GM23338 (cell line): ENCODE measurements around the gene TEX44. TPM values are rescaled to one million over a fixed set of nuclear protein-coding genes. Genes with fewer than 3 reads are reported as not detected.

ENCODE experiments used
- ATAC-seq: fragments of 200-7000 bp; cut with Tn5 transposase; 3 replicates; pipeline ENCODE4 v1.9.1; 2020
- DNase-seq: peaks from one replicate; pipeline ENCODE4 v3.0.0-alpha.2; 2015; ENCODE audit warnings: low spot score
- H2AFZ ChIP-seq: fragments of 200-600 bp; sonication (generic); 2 replicates; pipeline ENCODE4 v1.8.0; 2016; ENCODE audit warnings: antibody characterized with exemption, mild to moderate bottlenecking, moderate library complexity
- H3F3A ChIP-seq: fragments of 200-600 bp; sonication (generic); replicated peaks from 2 replicates; pipeline ENCODE4 v1.8.0; 2017; ENCODE audit warnings: antibody characterized with exemption, mixed run types, low read depth
- H3K27ac ChIP-seq: fragments of 200-600 bp; sonication (generic); 2 replicates; pipeline ENCODE4 v1.6.1; 2016; ENCODE audit warnings: low read depth
- H3K27me3 ChIP-seq: fragments of 200-600 bp; sonication (generic); 2 replicates; pipeline ENCODE4 v1.8.0; 2016; ENCODE audit warnings: mild to moderate bottlenecking, mixed run types, moderate library complexity; ENCODE audit not compliant: insufficient read depth
- H3K36me3 ChIP-seq: fragments of 200-600 bp; sonication (generic); 2 replicates; pipeline ENCODE4 v1.8.0; 2016; ENCODE audit warnings: mild to moderate bottlenecking; ENCODE audit not compliant: insufficient read depth
- H3K4me1 ChIP-seq: fragments of 200-600 bp; sonication (generic); 2 replicates; pipeline ENCODE4 v1.8.0; 2016; ENCODE audit warnings: mild to moderate bottlenecking, moderate library complexity; ENCODE audit not compliant: insufficient read depth
- H3K4me2 ChIP-seq: fragments of 200-600 bp; sonication (generic); 2 replicates; pipeline ENCODE4 v1.7.1; 2017; ENCODE audit warnings: mixed run types
- H3K4me3 ChIP-seq: fragments of 200-600 bp; sonication (generic); 2 replicates; pipeline ENCODE4 v1.6.1; 2016; ENCODE audit warnings: mixed run types
- H3K79me2 ChIP-seq: fragments of 200-600 bp; sonication (generic); replicated peaks from 2 replicates; pipeline ENCODE4 v1.8.0; 2017; ENCODE audit warnings: mild to moderate bottlenecking; ENCODE audit not compliant: insufficient read depth
- H3K9me2 ChIP-seq: fragments of 200-600 bp; sonication (generic); 2 replicates; pipeline ENCODE4 v1.8.0; 2017; ENCODE audit not compliant: insufficient read depth
- H4K20me1 ChIP-seq: fragments of 200-600 bp; sonication (generic); replicated peaks from 2 replicates; pipeline ENCODE4 v1.8.0; 2017; ENCODE audit warnings: mild to moderate bottlenecking; ENCODE audit not compliant: insufficient read depth
- H3K27ac Mint-ChIP-seq: 2 replicates; pipeline ENCODE4 v1.8.0; 2020; ENCODE audit warnings: inconsistent platforms, mild to moderate bottlenecking, moderate library complexity, mixed read lengths
- H3K27me3 Mint-ChIP-seq: 3 replicates; pipeline ENCODE4 v1.8.0; 2022; ENCODE audit warnings: low read depth, mild to moderate bottlenecking, moderate library complexity, mixed read lengths, inconsistent platforms; ENCODE audit not compliant: insufficient read depth, poor library complexity
- H3K36me3 Mint-ChIP-seq: 3 replicates; pipeline ENCODE4 v1.8.0; 2021; ENCODE audit warnings: low read depth, mild to moderate bottlenecking, inconsistent platforms, moderate library complexity, mixed read lengths
- H3K4me1 Mint-ChIP-seq: 3 replicates; pipeline ENCODE4 v1.8.0; 2020; ENCODE audit warnings: mild to moderate bottlenecking, inconsistent platforms, mixed read lengths
- H3K4me3 Mint-ChIP-seq: 3 replicates; pipeline ENCODE4 v1.8.0; 2021; ENCODE audit warnings: moderate library complexity, mild to moderate bottlenecking, inconsistent platforms, mixed read lengths
- H3K9me3 Mint-ChIP-seq: 3 replicates; pipeline ENCODE4 v1.8.0; 2020; ENCODE audit warnings: moderate library complexity, mild to moderate bottlenecking, inconsistent platforms, mixed read lengths
- CREB1 ChIP-seq: fragments of 250-450 bp; sonication (Bioruptor Pico); IDR thresholded peaks from 2 replicates; pipeline ENCODE4 v1.5.0; 2020; ENCODE audit warnings: low read depth, mild to moderate bottlenecking, moderate library complexity
- CTCF ChIP-seq, 2 experiments: fragments of 200-600 bp in 1 of 2; sonication (generic) in 1 of 2; conservative IDR thresholded peaks; 2 replicates each; pipeline versions ENCODE4 v1.5.1 to v1.6.1; 2016 to 2017; ENCODE audit warnings: antibody characterized with exemption in 2 of 2, low read depth in 2 of 2, mild to moderate bottlenecking in 2 of 2, moderate library complexity in 1 of 2
- ETS1 ChIP-seq: IDR thresholded peaks from 2 replicates; pipeline ENCODE4 v1.6.1; 2016; ENCODE audit warnings: antibody characterized with exemption
- EZH2 ChIP-seq: fragments of 200-600 bp; sonication (generic); IDR thresholded peaks from one replicate; pipeline ENCODE4 v1.8.0; 2017; ENCODE audit warnings: antibody characterized with exemption, mild to moderate bottlenecking, low read depth; ENCODE audit not compliant: unreplicated experiment
- EZH2phosphoT487 ChIP-seq: fragments of 200-600 bp; sonication (generic); IDR thresholded peaks from one replicate; pipeline ENCODE4 v1.8.1; 2018; ENCODE audit warnings: antibody characterized with exemption; ENCODE audit not compliant: unreplicated experiment
- JUNB ChIP-seq: IDR thresholded peaks from one replicate; pipeline ENCODE4 v1.6.1; 2016; ENCODE audit warnings: antibody characterized with exemption; ENCODE audit not compliant: unreplicated experiment
- NANOG ChIP-seq: IDR thresholded peaks from 2 replicates; pipeline ENCODE4 v1.6.1; 2016; ENCODE audit warnings: antibody characterized with exemption, borderline replicate concordance
- POLR2AphosphoS5 ChIP-seq: IDR thresholded peaks from 2 replicates; pipeline ENCODE4 v1.6.1; 2016; ENCODE audit warnings: antibody characterized with exemption, low read depth
- REST ChIP-seq: IDR thresholded peaks from one replicate; pipeline ENCODE4 v1.6.1; 2018; ENCODE audit warnings: antibody characterized with exemption; ENCODE audit not compliant: unreplicated experiment
- STAT1 ChIP-seq: IDR thresholded peaks from one replicate; pipeline ENCODE4 v1.6.1; 2016; ENCODE audit warnings: antibody characterized with exemption; ENCODE audit not compliant: unreplicated experiment
- ZNF114 ChIP-seq: fragments of 250-450 bp; sonication (Bioruptor Pico); IDR thresholded peaks from 2 replicates; pipeline ENCODE4 v1.5.0; 2020; ENCODE audit warnings: mild to moderate bottlenecking, moderate library complexity
- ZNF331 ChIP-seq: fragments of 250-450 bp; sonication (Bioruptor Pico); IDR thresholded peaks from 2 replicates; pipeline ENCODE4 v1.5.0; 2020; ENCODE audit warnings: low read depth, mild to moderate bottlenecking, moderate library complexity
- ZNF462 ChIP-seq: fragments of 250-450 bp; sonication (Bioruptor Pico); IDR thresholded peaks from 2 replicates; pipeline ENCODE4 v1.5.0; 2020; ENCODE audit warnings: mild to moderate bottlenecking, moderate library complexity
- polyA plus RNA-seq: library from polyadenylated mRNA; unstranded; fragments of >200 nt; fragmentation: Nextera tagmentation; extraction: Ambion mirVana; gene quantifications from 2 replicates; pipeline ENCODE4 v1.2.1, GENCODE V29; 2016
- total RNA-seq: library from RNA; depleted of rRNA; stranded (reverse); fragments of >200 nt; shearing (Covaris generic); gene quantifications from 2 replicates; pipeline ENCODE4 v1.2.3, GENCODE V29; 2014

The TEX44 gene
- total and polyA plus RNA-seq, 2 experiments from 2014 or later: not detected

DNA sequence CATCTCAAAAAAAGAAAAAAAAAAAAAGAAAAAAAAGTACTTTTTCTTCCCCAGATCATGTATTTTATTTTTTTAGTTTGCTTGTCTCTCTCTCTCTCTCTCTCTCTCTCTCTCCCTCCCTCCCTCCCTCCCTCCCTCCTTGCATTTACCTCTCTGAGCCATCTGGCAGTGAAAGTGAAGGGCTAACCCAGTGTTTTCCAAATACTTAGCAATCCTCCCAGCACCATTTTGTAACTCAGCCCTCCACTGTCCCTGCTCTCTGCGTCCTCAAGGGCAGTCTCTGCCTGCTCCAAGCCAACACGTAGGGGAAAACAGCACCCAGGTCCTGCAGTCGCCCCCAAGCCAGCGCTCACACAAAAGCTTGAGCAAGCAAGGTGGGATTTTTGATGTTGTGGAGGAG lies 19.6 kb upstream of the TEX44 start:
- Mint-ChIP-seq H3K27me3 (peaks cover 9% of the 10 kb centered on the region), H3K36me3 (peaks cover 2% of the 10 kb centered on the region; the same call in 1 of the 3 replicates), H3K27ac (peak overlapping the region; percentile 92), H3K9me3 (peaks cover 6% of the 10 kb centered on the region; the same call in 1 of the 3 replicates), H3K4me3 (no peak overlapping the region; the same call in 2 of the 3 replicates), H3K4me1 (peaks cover 68% of the 10 kb centered on the region)
- Histone ChIP-seq H3K4me2 (peak overlapping the region; percentile 73), H3K9me2 (no peaks in the 10 kb centered on the region), H3K4me1 (peaks cover 49% of the 10 kb centered on the region), H2AFZ (peak overlapping the region; percentile 87), H3K79me2 (no peaks in the 10 kb centered on the region), H3K36me3 (no peaks in the 10 kb centered on the region), H3F3A (peaks cover 24% of the 10 kb centered on the region), H3K27ac (peak overlapping the region; percentile 85), H4K20me1 (no peaks in the 10 kb centered on the region), H3K4me3 (peak overlapping the region; percentile 15; the same call in 1 of the 2 replicates), H3K27me3 (no peaks in the 10 kb centered on the region)
- DNase-seq (peak; percentile 59), ATAC-seq (peak; percentile 15)
- no peak for TF ChIP-seq JUNB
- TF ChIP-seq ZNF462: no peak
- no peak for TF ChIP-seq CREB1 (CRISPR knock-in tag)
- no peak for TF ChIP-seq EZH2phosphoT487
- no peak for TF ChIP-seq EZH2
- no peak for TF ChIP-seq ZNF114 (CRISPR knock-in tag)
- no peak for TF ChIP-seq ZNF331 (CRISPR knock-in tag)
- no peak for TF ChIP-seq CTCF (conservative IDR thresholded peaks at IDR 0.05; ENCODE audit: low read depth in 2 of 2)
- no peak for TF ChIP-seq POLR2AphosphoS5
- TF ChIP-seq ETS1: no peak
- TF ChIP-seq REST: no peak
- TF ChIP-seq STAT1: no peak
- no peak for TF ChIP-seq NANOG
